T1000 (cell line): ENCODE data around the gene PLEKHJ1.
A peak's percentile ranks its signal among the peaks of the same experiment; 100 is the strongest.
"Not testable (repeated sequence)": the region's sequence is repeated elsewhere in the genome, so short reads cannot be mapped to it uniquely, and the experiment has no call there.

Source experiments
- DNase-seq: peaks from one replicate; lab custom pipeline; 2025; ENCODE audit warnings: mixed read lengths; lab: John Stamatoyannopoulos, UW

The PLEKHJ1 gene

GRCh38 chr19:2236314-2237050 lies at the start of gene PLEKHJ1, which contains the start of gene SF3A2:
Gene PLEKHJ1, minus strand, starts transcription at chr19:2236329. Its CDS starts 81 bp downstream, at chr19:2236248.
Gene SF3A2, plus strand, starts transcription at chr19:2236824. Its CDS starts 6,595 bp downstream, at chr19:2243419.
- DNase-seq = peak; percentile 99

GRCh38 chr19:2283835-2284507 lies 47.8 kb upstream of the PLEKHJ1 start:
- no peak for DNase-seq

DNA sequence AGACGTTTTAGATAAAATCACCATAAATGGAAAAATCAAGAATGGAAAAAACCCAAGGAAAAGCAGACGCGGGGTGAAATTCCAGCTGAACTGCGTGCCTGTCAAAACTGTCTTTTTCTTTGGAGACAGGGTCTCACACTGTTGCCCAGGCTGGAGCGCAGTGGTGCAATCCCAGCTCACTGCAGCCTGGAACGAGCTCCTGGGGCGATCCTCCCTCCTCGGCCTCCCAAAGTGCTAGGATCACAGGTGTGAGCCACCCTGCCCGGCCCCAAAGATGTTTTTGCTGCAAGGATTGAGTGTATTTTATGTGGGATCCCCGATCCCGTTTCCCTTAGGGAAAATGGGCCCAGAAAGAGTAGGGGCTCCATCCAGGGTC lies 46.7 kb upstream of the PLEKHJ1 start:
- DNase-seq = no peak

DNA sequence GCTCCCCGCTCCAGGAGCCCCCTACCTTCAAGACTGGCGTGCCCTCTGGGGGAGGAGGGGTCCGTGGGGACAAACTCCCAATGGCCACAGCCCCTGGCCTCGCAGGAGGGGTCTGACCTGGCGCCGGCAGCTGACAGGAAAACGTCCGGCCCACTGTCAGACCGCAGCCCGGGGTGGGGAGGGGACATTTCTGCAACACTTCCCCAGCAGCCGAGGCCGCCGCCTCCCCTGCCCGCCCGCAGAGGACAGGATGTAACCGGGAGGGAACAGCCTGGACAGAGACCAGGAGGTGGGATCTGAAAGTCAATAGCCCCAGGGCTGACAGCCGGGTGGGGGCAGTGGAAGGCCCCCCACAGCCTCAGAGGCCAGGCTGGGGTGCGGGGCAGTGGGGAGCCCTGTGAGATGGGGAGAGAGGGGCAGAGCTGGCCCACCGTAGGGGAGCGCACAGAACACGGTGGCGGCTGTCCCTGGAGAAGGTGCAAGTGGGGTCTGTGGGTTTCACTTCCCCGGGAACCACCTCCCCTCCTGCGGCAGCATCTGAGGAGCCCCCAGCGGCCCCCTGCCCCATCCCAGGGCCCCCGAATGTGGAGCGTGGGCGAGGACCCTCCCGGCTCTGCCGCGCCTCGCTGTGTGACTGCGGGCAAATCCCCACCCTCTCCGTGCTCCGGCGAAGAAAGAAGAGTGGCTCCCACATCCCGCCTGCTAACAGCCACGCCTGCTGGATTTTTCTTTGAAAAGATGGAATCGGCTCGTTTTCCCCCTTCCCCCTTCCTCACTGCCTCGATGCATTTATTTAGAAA lies 46.1 kb upstream of the PLEKHJ1 start, which contains the start of gene PEAK3:
Gene PEAK3 (minus strand): TSS at position 114 of the 800 bp plus-strand sequence. CDS start 1,244 bp downstream, outside the sequence.
- DNase-seq = no peak

DNA sequence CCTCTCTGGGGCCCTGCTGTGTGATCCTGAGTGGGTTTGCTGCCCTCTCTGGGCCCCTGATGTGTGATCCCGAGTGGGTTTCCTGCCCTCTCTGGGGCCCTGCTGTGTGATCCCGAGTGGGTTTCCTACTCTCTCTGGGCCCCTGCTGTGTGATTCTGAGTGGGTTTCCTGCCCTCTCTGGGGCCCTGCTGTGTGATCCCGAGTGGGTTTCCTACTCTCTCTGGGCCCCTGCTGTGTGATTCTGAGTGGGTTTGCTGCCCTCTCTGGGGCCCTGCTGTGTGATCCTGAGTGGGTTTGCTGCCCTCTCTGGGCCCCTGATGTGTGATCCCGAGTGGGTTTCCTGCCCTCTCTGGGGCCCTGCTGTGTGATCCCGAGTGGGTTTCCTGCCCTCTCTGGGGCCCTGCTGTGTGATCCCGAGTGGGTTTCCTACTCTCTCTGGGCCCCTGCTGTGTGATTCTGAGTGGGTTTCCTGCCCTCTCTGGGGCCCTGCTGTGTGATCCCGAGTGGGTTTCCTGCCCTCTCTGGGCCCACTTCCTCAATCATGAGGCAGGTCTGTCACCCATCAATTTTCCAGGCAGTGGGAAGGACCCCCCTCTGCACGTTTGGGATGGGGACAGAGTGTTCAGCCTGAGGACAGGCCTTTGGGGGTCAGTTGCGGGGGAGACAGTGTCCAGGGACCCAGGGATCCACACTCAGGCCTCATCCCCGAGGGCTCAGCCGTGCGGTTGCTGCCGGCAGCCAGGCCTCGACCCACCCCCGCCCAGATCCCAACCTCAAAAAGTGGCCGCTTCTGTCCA lies 45.3 kb upstream of the PLEKHJ1 start:
- not testable (repeated sequence) for DNase-seq

- no peak for DNase-seq
These were observed 44.6 kb upstream of the PLEKHJ1 start for GRCh38 chr19:2280633-2281264.

DNA sequence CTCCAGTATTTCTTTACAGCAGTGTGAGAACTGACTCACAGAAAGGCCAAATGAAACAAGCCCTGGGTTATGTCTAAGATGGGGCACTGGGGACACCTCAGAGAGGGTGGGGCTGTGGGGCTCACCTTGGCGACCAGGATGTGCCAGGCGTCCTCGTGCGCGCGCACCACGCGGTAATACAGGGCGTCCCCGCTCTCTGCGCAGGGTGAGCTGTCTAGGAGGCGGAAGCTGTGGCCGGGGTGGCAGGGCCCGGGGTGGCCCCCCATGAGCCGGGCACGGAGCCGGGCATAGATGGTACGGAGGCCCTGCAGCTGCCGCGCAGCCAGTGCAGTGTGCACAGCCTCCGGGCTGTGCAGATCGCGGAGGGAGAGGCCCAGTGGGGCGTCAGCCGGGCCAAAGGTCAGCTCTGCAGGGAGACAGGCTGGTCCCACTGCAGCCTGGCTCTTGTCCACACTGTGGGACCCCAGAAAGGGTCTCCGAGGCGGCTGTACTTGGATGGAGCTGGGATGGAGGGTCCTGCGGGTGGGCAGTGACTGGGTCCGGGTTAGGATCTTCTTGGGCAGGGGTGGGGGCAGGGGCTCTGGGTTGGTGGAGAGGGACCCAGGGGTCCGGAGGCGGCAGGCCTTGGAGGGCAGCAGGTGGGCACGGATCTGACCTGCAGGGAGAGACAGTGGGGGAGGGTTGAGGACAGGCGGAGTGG lies 42.5 kb upstream of the PLEKHJ1 start:
- no peak for DNase-seq

DNA sequence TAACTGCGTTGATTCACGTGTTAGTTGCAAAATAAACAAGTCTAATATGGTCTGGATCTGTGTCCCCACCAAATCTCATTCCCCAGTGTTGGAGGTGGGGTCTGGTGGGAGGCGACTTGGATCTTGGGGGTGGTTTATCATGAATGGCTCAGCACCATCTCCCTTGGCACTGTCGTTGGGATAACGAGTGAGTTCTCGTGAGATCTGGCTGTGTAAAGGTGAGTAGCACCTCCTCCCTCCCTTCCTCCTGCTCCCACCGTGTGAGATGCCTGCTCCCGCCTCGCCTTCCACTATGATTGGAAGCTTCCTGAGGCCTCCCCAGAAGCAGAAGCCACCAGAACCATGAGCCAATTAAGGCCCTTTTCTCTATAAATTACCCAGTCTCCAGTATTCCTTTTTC lies 41.0 kb upstream of the PLEKHJ1 start:
- no peak for DNase-seq

GRCh38 chr19:2276429-2276986 lies 40.4 kb upstream of the PLEKHJ1 start:
- DNase-seq = no peak

- DNase-seq = no peak
These were observed 39.7 kb upstream of the PLEKHJ1 start for GRCh38 chr19:2275588-2276428.

- no peak for DNase-seq
These were observed 38.9 kb upstream of the PLEKHJ1 start for GRCh38 chr19:2274931-2275535.

DNA sequence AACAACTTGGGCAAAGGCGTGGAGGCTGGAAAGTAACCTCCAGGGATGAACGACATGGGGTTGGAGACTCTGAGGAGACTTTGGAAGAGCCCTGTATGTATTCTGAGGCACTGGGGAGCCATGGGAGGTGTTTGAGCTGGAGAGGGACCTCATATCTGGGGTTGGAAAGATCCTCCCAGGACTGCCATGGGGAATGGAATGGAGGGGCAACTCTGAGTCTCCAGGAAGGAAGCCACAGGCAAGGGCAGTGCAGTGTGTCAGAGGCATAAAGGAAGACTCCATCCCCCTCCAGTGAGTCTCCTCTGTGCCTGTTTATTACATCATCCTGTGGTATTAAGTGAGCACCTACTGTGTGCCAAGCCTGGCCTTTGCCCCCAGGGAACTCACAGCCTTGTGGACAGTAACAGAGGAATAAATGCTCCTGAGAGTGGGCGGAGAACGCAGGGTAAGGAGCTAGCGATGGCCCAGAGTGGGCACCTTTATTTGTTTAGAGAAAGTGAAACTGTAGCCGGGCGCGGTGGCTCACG lies 38.1 kb upstream of the PLEKHJ1 start:
- DNase-seq = no peak

GRCh38 chr19:2273356-2274184 lies 37.4 kb upstream of the PLEKHJ1 start:
- peak; percentile 78 for DNase-seq

DNA sequence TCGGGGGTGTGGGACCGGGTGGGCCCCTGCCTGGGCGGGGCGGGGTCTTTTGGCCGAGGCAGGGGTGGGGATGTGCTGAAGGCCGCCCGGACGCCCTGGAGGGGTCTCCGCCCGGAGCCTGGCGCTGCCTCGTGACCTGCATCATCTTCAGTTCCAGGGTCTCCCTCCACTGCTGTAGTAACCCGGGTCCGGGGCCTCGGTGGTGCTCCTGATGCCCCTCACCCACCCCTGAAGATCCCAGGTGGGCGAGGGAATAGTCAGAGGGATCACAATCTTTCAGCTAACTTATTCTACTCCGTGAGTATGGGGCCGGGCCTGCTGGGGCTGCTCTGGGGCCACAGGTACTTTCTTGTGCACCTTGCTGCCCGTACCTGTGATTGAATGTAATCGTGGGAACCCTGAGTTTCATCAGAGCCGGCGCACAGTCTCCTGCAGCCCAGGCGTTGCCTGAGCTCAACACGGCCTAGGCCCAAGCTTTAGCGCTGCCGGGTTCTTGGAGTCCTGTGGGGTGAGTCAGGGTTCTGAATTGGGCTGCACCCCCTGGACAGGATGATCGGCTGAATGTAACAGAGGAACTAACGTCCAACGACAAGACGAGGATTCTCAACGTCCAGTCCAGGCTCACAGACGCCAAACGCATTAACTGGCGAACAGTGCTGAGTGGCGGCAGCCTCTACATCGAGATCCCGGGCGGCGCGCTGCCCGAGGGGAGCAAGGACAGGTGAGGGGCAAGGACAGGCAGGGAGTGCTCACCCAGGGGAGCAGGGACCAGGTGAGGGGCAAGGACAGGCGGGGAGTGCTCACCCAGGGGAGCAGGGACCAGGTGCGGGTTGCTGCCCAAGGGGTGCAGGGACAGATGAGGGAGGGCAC lies 35.3 kb upstream of the PLEKHJ1 start:
- DNase-seq = peak; percentile 65

- peak; percentile 79 for DNase-seq
These were observed 34.5 kb upstream of the PLEKHJ1 start for GRCh38 chr19:2270423-2271233.

DNA sequence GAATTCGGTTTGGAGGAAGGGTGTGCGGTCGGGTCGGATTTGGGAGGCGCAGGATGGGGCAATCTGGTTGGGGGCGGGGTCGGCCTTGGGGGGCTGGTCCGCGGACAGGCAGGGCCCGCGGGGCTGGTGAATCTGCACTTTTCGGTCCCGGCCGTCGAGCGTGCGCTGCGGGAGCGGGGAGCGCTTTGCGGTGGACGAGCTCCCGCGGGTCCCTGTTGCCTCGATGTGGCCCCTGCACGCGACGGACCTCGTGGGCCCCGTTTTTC lies 34.0 kb upstream of the PLEKHJ1 start:
- DNase-seq = no peak
